HG03135 (cell line): Measurements from ENCODE around the gene CDC6.
"Not testable (repeated sequence)": the region's sequence is repeated elsewhere in the genome, so short reads cannot be mapped to it uniquely, and the experiment has no call there.

Experiments
- ATAC-seq: cut with Tn5 transposase; IDR thresholded peaks from one replicate; pipeline ENCODE4 v1.9.1; 2021; ENCODE audit warnings: mild to moderate bottlenecking, moderate library complexity; ENCODE audit not compliant: unreplicated experiment

The CDC6 gene

GRCh38 chr17:40286473-40286872, 1.2 kb upstream of the CDC6 start:
- ATAC-seq: no peak

- no peak for ATAC-seq
Observed at GRCh38 chr17:40287159-40287493, 553 bp upstream of the CDC6 start.

GRCh38 chr17:40290629-40291280, 3.1 kb downstream of the CDC6 start:
- no peak for ATAC-seq

- no peak for ATAC-seq
Observed at GRCh38 chr17:40291281-40291664, 3.6 kb downstream of the CDC6 start.

GRCh38 chr17:40293363-40293762, 5.7 kb downstream of the CDC6 start:
- no peak for ATAC-seq

- no peak for ATAC-seq
Observed at GRCh38 chr17:40295488-40296436, 8.1 kb downstream of the CDC6 start.

GRCh38 chr17:40297511-40297910, 9.8 kb downstream of the CDC6 start:
- ATAC-seq: no peak

GRCh38 chr17:40298726-40299125, 11.0 kb downstream of the CDC6 start:
- no peak for ATAC-seq

- ATAC-seq: not testable (repeated sequence)
Observed at GRCh38 chr17:40299159-40299757, 11.6 kb downstream of the CDC6 start.

- no peak for ATAC-seq
Observed at GRCh38 chr17:40301315-40301714, 13.6 kb downstream of the CDC6 start.

- ATAC-seq: no peak
Observed at GRCh38 chr17:40303009-40303657, 15.5 kb downstream of the CDC6 start.

- no peak for ATAC-seq
Observed at GRCh38 chr17:40303708-40304551, 16.3 kb downstream of the CDC6 start.

GRCh38 chr17:40304552-40304863, 16.8 kb downstream of the CDC6 start:
- not testable (repeated sequence) for ATAC-seq

- ATAC-seq: not testable (repeated sequence)
Observed at GRCh38 chr17:40304866-40305265, 17.2 kb downstream of the CDC6 start.

- ATAC-seq: no peak
Observed at GRCh38 chr17:40306395-40306794, 18.7 kb downstream of the CDC6 start.

GRCh38 chr17:40307001-40307730, 19.5 kb downstream of the CDC6 start:
- ATAC-seq: no peak

- no peak for ATAC-seq
Observed at GRCh38 chr17:40307740-40308239, 20.1 kb downstream of the CDC6 start.

- peak; percentile 47 for ATAC-seq
Observed at GRCh38 chr17:40309031-40309948, 21.6 kb downstream of the CDC6 start, which contains the start of gene RARA. Gene RARA (plus strand): TSS chr17:40309180. CDS start chr17:40331219, 22,039 bp downstream.
